HepG2 (cell line): Measurements from ENCODE around the gene KISS1.

Experiments used
- FOSL1 ChIP-seq: sonication (generic); formaldehyde crosslinking; IDR thresholded peaks from 2 replicates; pipeline ENCODE4 v1.9.0; 2021; ENCODE audit warnings: missing genetic modification reagents, borderline replicate concordance
- IKZF4 ChIP-seq: sonication (generic); formaldehyde crosslinking; IDR thresholded peaks from 2 replicates; pipeline ENCODE4 v1.5.1; 2020; ENCODE audit warnings: borderline replicate concordance, mild to moderate bottlenecking, low read depth, missing genetic modification reagents; ENCODE audit errors: not compliant biosample characterization
- MNT ChIP-seq: fragments of 450-650 bp; IDR thresholded peaks from 2 replicates; pipeline ENCODE4 v1.6.1; 2016
- ZNF232 ChIP-seq: sonication (generic); formaldehyde crosslinking; IDR thresholded peaks from 2 replicates; pipeline ENCODE4 v1.4.0; 2020; ENCODE audit warnings: missing genetic modification reagents, borderline replicate concordance
- ZNF83 ChIP-seq: sonication (generic); formaldehyde crosslinking; IDR thresholded peaks from 2 replicates; pipeline ENCODE4 v1.4.0; 2020; ENCODE audit warnings: missing genetic modification reagents, mild to moderate bottlenecking, borderline replicate concordance
- TF ChIP-seq, protein P1 (sequence below): sonication (generic); formaldehyde crosslinking; IDR thresholded peaks from 2 replicates; pipeline ENCODE4 v1.5.0; 2020; ENCODE audit warnings: mild to moderate bottlenecking, missing genetic modification reagents, moderate library complexity

DNA sequence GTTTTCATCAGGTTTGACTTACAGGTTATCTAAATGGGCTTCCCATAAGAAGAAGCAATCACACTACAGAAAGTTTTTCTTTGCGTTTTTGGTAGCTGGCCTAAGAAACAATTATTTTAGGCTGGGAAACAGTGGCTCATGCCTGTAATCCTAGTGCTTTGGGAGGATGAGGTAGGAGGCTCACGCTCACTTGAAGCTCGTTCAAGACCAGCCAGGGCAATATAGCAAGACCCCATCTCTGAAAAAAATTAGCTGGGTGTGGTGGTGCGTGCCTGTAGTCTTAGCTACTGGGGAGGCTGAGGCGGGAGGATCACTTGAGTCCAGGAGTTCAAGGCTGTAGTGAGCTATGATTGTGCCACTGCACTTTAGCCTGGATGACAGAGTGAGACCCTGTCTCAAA, 28.6 kb downstream of the KISS1 start:
- TF ChIP-seq ZNF232 (CRISPR knock-in tag) (no peak), MNT (no peak), FOSL1 (CRISPR knock-in tag) (no peak), ZNF83 (CRISPR knock-in tag) (no peak), IKZF4 (CRISPR knock-in tag) (no peak)
- TF ChIP-seq, protein P1, sequence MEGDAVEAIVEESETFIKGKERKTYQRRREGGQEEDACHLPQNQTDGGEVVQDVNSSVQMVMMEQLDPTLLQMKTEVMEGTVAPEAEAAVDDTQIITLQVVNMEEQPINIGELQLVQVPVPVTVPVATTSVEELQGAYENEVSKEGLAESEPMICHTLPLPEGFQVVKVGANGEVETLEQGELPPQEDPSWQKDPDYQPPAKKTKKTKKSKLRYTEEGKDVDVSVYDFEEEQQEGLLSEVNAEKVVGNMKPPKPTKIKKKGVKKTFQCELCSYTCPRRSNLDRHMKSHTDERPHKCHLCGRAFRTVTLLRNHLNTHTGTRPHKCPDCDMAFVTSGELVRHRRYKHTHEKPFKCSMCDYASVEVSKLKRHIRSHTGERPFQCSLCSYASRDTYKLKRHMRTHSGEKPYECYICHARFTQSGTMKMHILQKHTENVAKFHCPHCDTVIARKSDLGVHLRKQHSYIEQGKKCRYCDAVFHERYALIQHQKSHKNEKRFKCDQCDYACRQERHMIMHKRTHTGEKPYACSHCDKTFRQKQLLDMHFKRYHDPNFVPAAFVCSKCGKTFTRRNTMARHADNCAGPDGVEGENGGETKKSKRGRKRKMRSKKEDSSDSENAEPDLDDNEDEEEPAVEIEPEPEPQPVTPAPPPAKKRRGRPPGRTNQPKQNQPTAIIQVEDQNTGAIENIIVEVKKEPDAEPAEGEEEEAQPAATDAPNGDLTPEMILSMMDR (CRISPR knock-in tag) = no peak
